CD4-positive, alpha-beta T cell (primary cell): ENCODE measurements around the gene GRIA1. TPM values are rescaled to one million over a fixed set of nuclear protein-coding genes. Genes with fewer than 3 reads are reported as not detected.

Experiments
- ATAC-seq: fragments of 200-7000 bp; cut with Tn5 transposase; one replicate; pipeline ENCODE4 v1.10.0; 2022; ENCODE audit warnings: mild to moderate bottlenecking; ENCODE audit not compliant: poor library complexity
- CTCF ChIA-PET: fragments of 350-600 bp; sonication (Branson Sonifier 250); formaldehyde crosslinking; loops from one replicate; lab custom pipeline; 2021; ENCODE audit warnings: antibody characterized with exemption, inconsistent platforms; lab: Charles Lee
- POLR2A ChIA-PET: fragments of 350-600 bp; sonication (Branson Sonifier 250); formaldehyde crosslinking; loops from one replicate; lab custom pipeline; 2021; ENCODE audit warnings: antibody characterized with exemption, inconsistent platforms; lab: Charles Lee
- DNase-seq, 14 experiments: peaks; one replicate each; pipeline ENCODE4 v3.0.0-alpha.2; 2013 to 2020; ENCODE audit warnings: mixed read lengths in 2 of 14
- H3K27ac ChIP-seq, 2 donors: one replicate each; pipeline versions ENCODE4 v1.5.1 to v1.7.0; 2013; ENCODE audit warnings: low read length in 2 of 2, low read depth in 1 of 2, mild to moderate bottlenecking in 1 of 2
- H3K27me3 ChIP-seq, 2 experiments: 1 replicate in 1 of 2; 2 replicates in 1 of 2; pipeline versions ENCODE4 v1.6.1 to v1.7.0; 2013; ENCODE audit warnings: low read length in 2 of 2, control low read depth in 1 of 2, mild to moderate bottlenecking in 1 of 2, moderate library complexity in 1 of 2; ENCODE audit not compliant: insufficient read depth in 2 of 2, control insufficient read depth in 1 of 2
- H3K36me3 ChIP-seq: one replicate; pipeline ENCODE4 v1.6.1; 2013; ENCODE audit warnings: low read length, control low read depth; ENCODE audit not compliant: insufficient read depth
- H3K4me1 ChIP-seq: one replicate; pipeline ENCODE4 v1.6.1; 2013; ENCODE audit warnings: low read length, control low read depth; ENCODE audit not compliant: insufficient read depth
- H3K4me3 ChIP-seq: one replicate; pipeline ENCODE4 v1.5.1; 2013; ENCODE audit warnings: mild to moderate bottlenecking, low read length, moderate library complexity
- H3K9me3 ChIP-seq, 2 experiments: 1 replicate in 1 of 2; 2 replicates in 1 of 2; pipeline versions ENCODE4 v1.6.1 to v1.7.0; 2013; ENCODE audit warnings: low read length in 2 of 2, mild to moderate bottlenecking in 2 of 2, control low read depth in 1 of 2, moderate library complexity in 1 of 2; ENCODE audit not compliant: control insufficient read depth in 1 of 2, insufficient read depth in 1 of 2
- H3K27ac Mint-ChIP-seq: one replicate; pipeline ENCODE4 v1.8.0; 2020; ENCODE audit warnings: mixed read lengths
- H3K27me3 Mint-ChIP-seq: one replicate; pipeline ENCODE4 v1.8.0; 2021; ENCODE audit warnings: mixed read lengths
- H3K36me3 Mint-ChIP-seq: one replicate; pipeline ENCODE4 v1.8.0; 2021; ENCODE audit warnings: low read depth, mixed read lengths
- H3K4me1 Mint-ChIP-seq: one replicate; pipeline ENCODE4 v1.8.0; 2021; ENCODE audit warnings: low read depth, mixed read lengths
- H3K4me3 Mint-ChIP-seq: one replicate; pipeline ENCODE4 v1.8.0; 2020; ENCODE audit warnings: mild to moderate bottlenecking, mixed read lengths
- H3K9me3 Mint-ChIP-seq: one replicate; pipeline ENCODE4 v1.8.0; 2020; ENCODE audit warnings: mixed read lengths
- intact Hi-C, 2 experiments: fragments of 100-400 bp; cut with DNase I in 1 of 2; cut with micrococcal nuclease in 1 of 2; formaldehyde crosslinking; loops; one replicate each; pipeline versions ENCODE4 v1.15.1 to v1.9.0; 2023 to 2025; cut with DNase I, micrococcal nuclease
- total RNA-seq, 174 experiments: library from RNA in 2 of 174; stranded (reverse) in 2 of 174; gene quantifications; one replicate each; pipeline ENCODE4 v1.2.3 and lab custom pipeline; 2021 to 2026
- TF ChIP-seq, protein P1 (sequence below): fragments of 200-600 bp; IDR thresholded peaks from one replicate; pipeline ENCODE4 v1.8.0; 2022; ENCODE audit warnings: antibody characterized with exemption, mild to moderate bottlenecking

The GRIA1 gene
- total RNA-seq, 2 experiments from 2014 or later = not detected

DNA sequence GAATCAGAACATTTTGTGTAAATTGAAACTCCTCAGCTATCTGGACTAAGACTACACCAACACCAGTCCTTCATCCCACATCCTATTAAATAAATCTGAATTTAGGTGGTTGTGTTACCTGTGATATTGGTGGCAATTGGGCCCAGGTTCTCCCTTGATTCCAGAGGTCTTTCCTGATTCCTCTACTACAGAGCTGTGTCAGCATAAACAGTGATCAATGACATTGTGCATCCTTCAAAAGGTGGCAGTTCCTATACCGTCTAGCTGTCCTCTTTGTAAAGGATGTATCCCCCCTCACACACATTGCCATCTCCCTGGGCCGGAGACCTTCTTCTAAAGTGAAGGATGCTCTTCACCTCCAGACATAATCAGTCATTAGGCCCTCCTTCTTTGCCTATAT, 309.0 kb downstream of the GRIA1 start:
- TF ChIP-seq, protein P1, sequence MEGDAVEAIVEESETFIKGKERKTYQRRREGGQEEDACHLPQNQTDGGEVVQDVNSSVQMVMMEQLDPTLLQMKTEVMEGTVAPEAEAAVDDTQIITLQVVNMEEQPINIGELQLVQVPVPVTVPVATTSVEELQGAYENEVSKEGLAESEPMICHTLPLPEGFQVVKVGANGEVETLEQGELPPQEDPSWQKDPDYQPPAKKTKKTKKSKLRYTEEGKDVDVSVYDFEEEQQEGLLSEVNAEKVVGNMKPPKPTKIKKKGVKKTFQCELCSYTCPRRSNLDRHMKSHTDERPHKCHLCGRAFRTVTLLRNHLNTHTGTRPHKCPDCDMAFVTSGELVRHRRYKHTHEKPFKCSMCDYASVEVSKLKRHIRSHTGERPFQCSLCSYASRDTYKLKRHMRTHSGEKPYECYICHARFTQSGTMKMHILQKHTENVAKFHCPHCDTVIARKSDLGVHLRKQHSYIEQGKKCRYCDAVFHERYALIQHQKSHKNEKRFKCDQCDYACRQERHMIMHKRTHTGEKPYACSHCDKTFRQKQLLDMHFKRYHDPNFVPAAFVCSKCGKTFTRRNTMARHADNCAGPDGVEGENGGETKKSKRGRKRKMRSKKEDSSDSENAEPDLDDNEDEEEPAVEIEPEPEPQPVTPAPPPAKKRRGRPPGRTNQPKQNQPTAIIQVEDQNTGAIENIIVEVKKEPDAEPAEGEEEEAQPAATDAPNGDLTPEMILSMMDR = no peak
- no peak overlapping the region for H3K4me3 Mint-ChIP-seq
- Histone ChIP-seq H3K4me1 (no peaks in the 10 kb centered on the region), H3K4me3 (no peak overlapping the region), H3K36me3 (no peaks in the 10 kb centered on the region), H3K27me3 (no peaks in the 10 kb centered on the region), H3K9me3 (no peaks in the 10 kb centered on the region), H3K27ac (no peak overlapping the region)
- no peak overlapping the region for H3K27ac Mint-ChIP-seq
- no peaks in the 10 kb centered on the region for H3K27me3 Mint-ChIP-seq
- no peaks in the 10 kb centered on the region for H3K36me3 Mint-ChIP-seq
- intact Hi-C loops = no loop called here
- CTCF ChIA-PET = no interaction called here
- ATAC-seq = no peak
- no peak for DNase-seq
- no peaks in the 10 kb centered on the region for H3K9me3 Mint-ChIP-seq
- POLR2A ChIA-PET = no interaction called here
- no peaks in the 10 kb centered on the region for H3K4me1 Mint-ChIP-seq

DNA sequence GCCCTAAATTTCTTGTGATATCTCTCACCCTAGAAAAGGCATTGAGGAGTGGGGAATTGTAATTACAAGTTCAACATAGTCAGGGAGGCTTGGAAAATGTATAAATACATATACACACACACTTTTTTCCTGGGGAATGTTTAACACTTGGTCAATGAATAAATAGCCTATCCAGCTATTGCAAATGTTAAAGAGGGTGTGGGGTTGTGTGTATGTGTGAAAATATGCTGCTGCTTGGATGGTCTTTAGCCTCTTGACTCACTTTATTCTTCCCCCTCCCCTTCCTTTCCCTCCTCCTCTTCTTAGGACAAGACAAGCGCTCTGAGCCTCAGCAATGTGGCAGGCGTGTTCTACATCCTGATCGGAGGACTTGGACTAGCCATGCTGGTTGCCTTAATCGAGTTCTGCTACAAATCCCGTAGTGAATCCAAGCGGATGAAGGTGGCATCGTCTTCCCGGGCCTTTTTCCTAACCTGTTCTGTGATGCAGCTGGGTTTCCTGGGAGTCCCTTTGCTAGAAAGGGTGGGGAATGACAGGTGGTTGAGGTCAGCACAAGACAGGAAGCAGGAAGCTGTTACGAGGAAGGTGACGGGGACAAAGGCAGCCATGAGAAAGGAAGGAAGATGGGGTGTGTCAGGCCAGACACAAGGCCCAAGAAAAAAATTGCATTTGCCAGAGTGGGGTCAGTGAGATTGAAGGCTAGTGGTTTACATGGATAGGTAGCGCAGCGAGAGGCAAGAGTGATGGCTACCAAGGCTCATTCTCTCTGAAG, 311.8 kb downstream of the GRIA1 start:
- no peak overlapping the region for H3K4me3 ChIP-seq
- H3K9me3 Mint-ChIP-seq = no peaks in the 10 kb centered on the region
- no peaks in the 10 kb centered on the region for H3K27me3 Mint-ChIP-seq
- H3K27me3 ChIP-seq = no peaks in the 10 kb centered on the region
- DNase-seq (no peak), ATAC-seq (no peak)
- no peak overlapping the region for H3K4me3 Mint-ChIP-seq
- intact Hi-C loops = no loop called here
- ChIA-PET POLR2A (no interaction called here), CTCF (no interaction called here)
- TF ChIP-seq, protein P1 = no peak
- H3K27ac ChIP-seq = no peak overlapping the region
- no peaks in the 10 kb centered on the region for H3K4me1 ChIP-seq
- H3K36me3 ChIP-seq = no peaks in the 10 kb centered on the region
- H3K9me3 ChIP-seq = no peaks in the 10 kb centered on the region
- no peaks in the 10 kb centered on the region for H3K36me3 Mint-ChIP-seq
- H3K27ac Mint-ChIP-seq = no peak overlapping the region
- no peaks in the 10 kb centered on the region for H3K4me1 Mint-ChIP-seq

DNA sequence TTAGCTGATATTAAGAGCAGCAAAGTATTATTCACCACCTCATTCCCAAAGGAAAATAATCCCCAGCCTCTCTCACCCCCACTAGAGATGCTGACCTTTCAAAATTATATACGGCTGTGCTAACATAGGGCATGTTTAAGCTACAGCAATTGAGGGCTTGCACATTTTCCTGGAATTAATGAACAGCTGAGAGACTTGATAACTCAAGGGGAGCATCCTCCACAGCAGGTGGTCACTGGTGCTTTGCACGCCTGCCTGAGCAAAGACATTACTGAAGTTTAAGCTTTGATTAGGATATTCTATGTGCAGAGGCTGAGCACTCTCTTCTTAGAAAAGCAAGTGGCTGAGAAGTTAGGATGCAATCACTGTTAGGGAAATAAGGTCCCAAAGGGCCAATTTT, 317.3 kb downstream of the GRIA1 start:
- intact Hi-C loops = no loop called here
- Mint-ChIP-seq H3K4me3 (no peak overlapping the region), H3K4me1 (no peaks in the 10 kb centered on the region), H3K36me3 (no peaks in the 10 kb centered on the region), H3K9me3 (peaks cover 2% of the 10 kb centered on the region), H3K27me3 (no peaks in the 10 kb centered on the region), H3K27ac (no peak overlapping the region)
- Histone ChIP-seq H3K9me3 (peaks cover 0 to 5% of the 10 kb centered on the region in 2 experiments), H3K4me1 (no peaks in the 10 kb centered on the region), H3K27me3 (no peaks in the 10 kb centered on the region), H3K4me3 (no peak overlapping the region), H3K27ac (no peak overlapping the region), H3K36me3 (no peaks in the 10 kb centered on the region)
- DNase-seq = no peak
- ChIA-PET POLR2A (no interaction called here), CTCF (no interaction called here)
- ATAC-seq = no peak
- TF ChIP-seq, protein P1 = no peak
